Gastrocnemius medialis (tissue), 4 donors: Measurements from ENCODE around the gene EXTL1. TPM values are rescaled to one million over a fixed set of nuclear protein-coding genes. Genes with fewer than 3 reads are reported as not detected.

ENCODE experiments used
- ATAC-seq, 2 donors: fragments of 150-250 bp; one replicate each; pipeline ENCODE4 v1.9.1; 2016
- DNase-seq, 2 donors: peaks; one replicate each; pipeline ENCODE4 v3.0.0-alpha.2; 2019
- H3K27ac ChIP-seq, 4 donors: fragments of 200-600 bp; sonication (generic); 1 replicate in 1 of 4; 2 replicates in 3 of 4; pipeline ENCODE4 v1.5.1; 2016 to 2018; ENCODE audit warnings: mild to moderate bottlenecking in 2 of 4, moderate library complexity in 1 of 4
- H3K27me3 ChIP-seq, 3 donors: fragments of 200-600 bp; sonication (generic) in 2 of 3; 1 replicate in 1 of 3; 2 replicates in 2 of 3; pipeline versions ENCODE4 v1.5.1 to v1.6.0; 2016 to 2019; ENCODE audit warnings: mild to moderate bottlenecking in 1 of 3, moderate library complexity in 1 of 3
- H3K36me3 ChIP-seq, 2 donors: fragments of 200-600 bp; sonication (generic) in 1 of 2; one replicate each; pipeline ENCODE4 v1.5.1; 2017 to 2018
- H3K4me1 ChIP-seq, 2 donors: fragments of 200-600 bp; sonication (generic) in 1 of 2; one replicate each; pipeline ENCODE4 v1.5.1; 2016 to 2017; ENCODE audit warnings: mild to moderate bottlenecking in 2 of 2
- H3K4me3 ChIP-seq, 4 donors: fragments of 200-600 bp; sonication (generic) in 3 of 4; 1 replicate in 1 of 4; 2 replicates in 3 of 4; pipeline ENCODE4 v1.5.1; 2016 to 2019; ENCODE audit warnings: mild to moderate bottlenecking in 2 of 4
- H3K9me3 ChIP-seq, 3 donors: fragments of 200-600 bp; sonication (generic) in 2 of 3; 1 replicate in 1 of 3; 2 replicates in 2 of 3; pipeline ENCODE4 v1.5.1; 2016 to 2019
- POLR2A ChIP-seq, 2 donors: fragments of 450-650 bp; IDR thresholded peaks; one replicate each; pipeline ENCODE4 v1.6.1; 2017; ENCODE audit warnings: antibody characterized with exemption in 2 of 2, mild to moderate bottlenecking in 2 of 2, moderate library complexity in 2 of 2
- in situ Hi-C, 4 donors: fragments of 200-750 bp; cut with MboI; loops; one replicate each; pipeline versions ENCODE4 v1.15.0 to v1.8.0; 2017; ENCODE audit warnings: low sequenced_read_pairs in 4 of 4
- intact Hi-C: fragments of 100-400 bp; cut with DNase I; formaldehyde crosslinking; loops from one replicate; pipeline ENCODE4 v1.15.1; 2023; ENCODE audit warnings: low total_unique reads
- total RNA-seq, 4 donors: library from RNA; depleted of rRNA; stranded (reverse); fragments of >200 nt; gene quantifications; one replicate each; pipeline versions ENCODE4 v1.1.0 to v1.2.3, GENCODE V29; 2016
- TF ChIP-seq, protein P1 (sequence below), 5 experiments: fragments of 450-650 bp in 3 of 5; fragments of 200-600 bp in 2 of 5; sonication (generic) in 2 of 5; IDR thresholded peaks in 4 of 5; conservative IDR thresholded peaks in 1 of 5; 1 replicate in 4 of 5; 2 replicates in 1 of 5; pipeline ENCODE4 v1.5.1; 2016 to 2019; ENCODE audit warnings: antibody characterized with exemption in 5 of 5, mild to moderate bottlenecking in 3 of 5, moderate library complexity in 3 of 5

Gene EXTL1
- total RNA-seq, 4 donors from 2014 or later: 0.33 to 0.95 TPM; not detected in 2

DNA sequence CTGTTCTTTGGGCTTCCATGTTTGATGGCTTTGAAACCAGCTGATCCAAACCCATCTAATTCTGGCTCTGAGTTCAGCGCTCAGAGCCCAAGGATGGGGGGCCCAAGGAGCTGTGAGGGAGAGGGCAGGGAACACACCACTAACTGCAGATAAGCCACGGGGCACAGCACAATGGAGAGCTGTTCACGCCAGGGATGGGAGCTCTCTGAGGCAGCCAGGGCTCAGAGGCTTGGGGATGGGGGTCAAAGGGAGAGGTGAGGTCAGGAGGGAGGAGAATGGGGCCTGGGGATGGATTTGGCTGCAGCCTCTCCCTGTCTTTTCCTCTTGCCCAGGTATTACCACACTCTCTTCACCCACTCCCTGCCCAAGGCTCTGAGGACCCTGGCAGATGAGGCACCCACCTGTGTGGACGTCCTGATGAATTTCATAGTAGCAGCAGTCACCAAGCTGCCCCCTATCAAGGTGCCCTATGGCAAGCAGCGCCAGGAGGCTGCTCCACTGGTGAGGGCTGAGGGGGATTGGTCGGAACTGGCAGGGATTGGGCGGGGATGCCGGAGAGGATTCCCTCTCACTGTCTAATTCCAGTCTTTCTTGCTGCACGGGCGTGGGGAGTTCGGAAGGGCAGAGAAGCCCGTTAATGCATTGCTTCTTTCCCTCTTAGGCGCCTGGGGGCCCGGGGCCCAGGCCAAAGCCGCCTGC is 13.1 kb downstream of the EXTL1 start:
- H3K4me3 ChIP-seq: peak overlapping the region; percentile 77 to 91 (median 86)
- peaks cover 33% of the 10 kb centered on the region in 2 donors for H3K4me1 ChIP-seq
- intact Hi-C loops (loop anchor here (5.0 kb wide), 3 partner anchors 78 to 198 kb away; partner anchors contain the start of genes CEP85 and PDIK1L), in situ Hi-C loops (loop anchor here in 2 of 4 donors (10.0 to 25.0 kb wide), 2 partner anchors 110 to 128 kb away; partner anchors contain the start of genes C1orf232 (in 1 of the 2), FAM110D (in 1 of the 2), ZNF593 (in 1 of the 2) and ZNF593OS (in 1 of the 2))
- H3K27ac ChIP-seq: peak overlapping the region; percentile 91 to 99 (median 98)
- no peak for TF ChIP-seq POLR2A (IDR thresholded peaks at IDR 0.05)
- TF ChIP-seq, protein P1, sequence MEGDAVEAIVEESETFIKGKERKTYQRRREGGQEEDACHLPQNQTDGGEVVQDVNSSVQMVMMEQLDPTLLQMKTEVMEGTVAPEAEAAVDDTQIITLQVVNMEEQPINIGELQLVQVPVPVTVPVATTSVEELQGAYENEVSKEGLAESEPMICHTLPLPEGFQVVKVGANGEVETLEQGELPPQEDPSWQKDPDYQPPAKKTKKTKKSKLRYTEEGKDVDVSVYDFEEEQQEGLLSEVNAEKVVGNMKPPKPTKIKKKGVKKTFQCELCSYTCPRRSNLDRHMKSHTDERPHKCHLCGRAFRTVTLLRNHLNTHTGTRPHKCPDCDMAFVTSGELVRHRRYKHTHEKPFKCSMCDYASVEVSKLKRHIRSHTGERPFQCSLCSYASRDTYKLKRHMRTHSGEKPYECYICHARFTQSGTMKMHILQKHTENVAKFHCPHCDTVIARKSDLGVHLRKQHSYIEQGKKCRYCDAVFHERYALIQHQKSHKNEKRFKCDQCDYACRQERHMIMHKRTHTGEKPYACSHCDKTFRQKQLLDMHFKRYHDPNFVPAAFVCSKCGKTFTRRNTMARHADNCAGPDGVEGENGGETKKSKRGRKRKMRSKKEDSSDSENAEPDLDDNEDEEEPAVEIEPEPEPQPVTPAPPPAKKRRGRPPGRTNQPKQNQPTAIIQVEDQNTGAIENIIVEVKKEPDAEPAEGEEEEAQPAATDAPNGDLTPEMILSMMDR (IDR thresholded peaks at IDR 0.05 in 4 of 5, conservative IDR thresholded peaks at IDR 0.05 in 1 of 5): no peak
- ATAC-seq: no peak
- DNase-seq: no peak
- no peaks in the 10 kb centered on the region for H3K9me3 ChIP-seq
- H3K27me3 ChIP-seq: no peaks in the 10 kb centered on the region
- no peaks in the 10 kb centered on the region for H3K36me3 ChIP-seq

DNA sequence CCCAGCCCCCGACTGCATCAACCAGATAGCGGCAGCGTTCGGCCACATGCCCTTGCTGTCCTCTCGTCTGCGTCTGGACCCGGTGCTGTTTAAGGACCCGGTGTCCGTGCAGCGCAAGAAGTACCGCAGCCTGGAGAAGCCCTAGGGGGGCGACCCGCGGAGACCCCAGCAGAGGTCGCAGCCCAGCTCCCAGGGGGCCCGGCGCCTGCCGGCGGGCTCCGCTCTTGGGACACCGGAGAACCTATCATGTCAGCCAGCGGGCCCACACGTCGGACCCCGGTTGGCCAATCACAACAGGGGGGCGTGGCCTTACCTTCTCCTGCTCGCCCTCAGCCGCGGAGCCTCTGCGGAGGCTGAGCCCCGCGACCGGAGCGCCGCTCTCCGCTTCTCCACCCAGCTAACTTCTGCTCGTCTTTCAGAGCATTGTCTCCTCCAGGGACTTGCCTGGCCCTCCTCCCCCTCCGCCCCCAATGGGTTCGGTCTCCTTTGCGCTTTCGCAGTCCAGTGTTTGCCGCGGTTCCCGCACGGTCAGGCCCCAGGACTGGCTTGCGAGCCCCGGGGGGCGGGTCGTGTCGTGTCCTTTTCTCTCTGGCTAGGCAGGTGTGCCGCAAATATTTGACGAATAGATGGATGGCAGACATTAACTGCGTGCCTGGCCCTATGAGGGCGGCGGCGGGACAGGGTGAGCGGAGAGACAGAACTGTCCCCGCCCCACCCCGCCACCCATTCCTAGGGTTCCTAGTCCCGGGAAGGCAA is 13.8 kb downstream of the EXTL1 start:
- ATAC-seq (peak; percentile 48 to 58), DNase-seq (peak; percentile 95 to 97)
- H3K27ac ChIP-seq: peak overlapping the region; percentile 91 to 99 (median 98)
- peak overlapping the region; percentile 77 to 91 (median 86) for H3K4me3 ChIP-seq
- H3K4me1 ChIP-seq: peaks cover 33% of the 10 kb centered on the region in 2 donors
- H3K36me3 ChIP-seq: no peaks in the 10 kb centered on the region
- intact Hi-C loops: loop anchor here (5.0 kb wide), 3 partner anchors 77 to 197 kb away; partner anchors contain the start of genes CEP85 and PDIK1L
- no peaks in the 10 kb centered on the region for H3K27me3 ChIP-seq
- peak; percentile 99 for TF ChIP-seq POLR2A (IDR thresholded peaks at IDR 0.05)
- TF ChIP-seq, protein P1 (IDR thresholded peaks at IDR 0.05 in 4 of 5, conservative IDR thresholded peaks at IDR 0.05 in 1 of 5): peak in 2 of 5 experiments; percentile 8 to 32
- H3K9me3 ChIP-seq: no peaks in the 10 kb centered on the region
- in situ Hi-C loops: loop anchor here in 2 of 4 donors (10.0 to 25.0 kb wide), 2 partner anchors 109 to 127 kb away; partner anchors contain the start of genes C1orf232 (in 1 of the 2), FAM110D (in 1 of the 2), ZNF593 (in 1 of the 2) and ZNF593OS (in 1 of the 2)

DNA sequence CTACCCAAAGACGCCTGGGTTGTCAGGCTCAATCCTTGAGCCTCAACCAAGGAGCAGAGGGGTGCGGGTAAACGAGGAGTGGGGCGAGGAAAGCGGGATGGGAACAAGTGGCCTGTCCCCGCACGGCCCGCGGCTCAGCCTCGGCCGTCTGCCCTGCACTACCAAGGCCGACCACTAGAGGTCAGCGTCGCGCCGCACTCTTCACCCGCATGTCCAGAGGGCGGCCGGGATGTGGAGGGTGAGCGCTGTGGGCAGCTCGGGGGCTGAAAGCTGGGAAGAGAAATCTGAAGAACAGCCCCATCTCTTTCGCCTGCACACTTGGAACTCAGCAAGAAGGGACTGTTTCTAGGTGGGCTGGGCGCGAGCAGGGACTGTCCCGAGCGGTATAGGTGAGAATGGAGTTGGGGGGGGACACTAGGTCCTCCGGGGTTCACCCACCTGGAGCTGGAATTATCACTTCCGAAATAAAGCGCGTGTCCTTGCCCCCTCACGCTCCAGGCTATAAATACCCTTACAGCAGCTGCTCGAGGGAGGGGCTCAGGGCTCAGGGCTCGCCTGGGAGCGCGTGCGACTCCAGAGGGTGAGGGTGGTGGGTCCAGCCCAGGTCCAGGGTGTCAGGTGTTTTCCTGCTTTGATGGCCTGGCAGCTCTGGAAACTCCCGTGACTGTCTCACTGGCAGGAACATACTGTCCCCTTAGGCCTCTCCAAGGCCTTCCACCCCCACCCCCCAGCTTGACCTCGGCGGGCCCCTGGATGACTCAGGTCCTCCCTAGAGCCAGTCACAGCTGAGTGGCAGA is 14.6 kb downstream of the EXTL1 start:
- Histone ChIP-seq H3K9me3 (no peaks in the 10 kb centered on the region), H3K4me3 (peak overlapping the region; percentile 77 to 91 (median 86)), H3K4me1 (peaks cover 33% of the 10 kb centered on the region in 2 donors), H3K27ac (peak overlapping the region; percentile 91 to 99 (median 98)), H3K36me3 (no peaks in the 10 kb centered on the region), H3K27me3 (no peaks in the 10 kb centered on the region)
- ATAC-seq: peak; percentile 65 to 69
- DNase-seq: peak; percentile 96 to 99
- TF ChIP-seq, protein P1 (IDR thresholded peaks at IDR 0.05 in 4 of 5, conservative IDR thresholded peaks at IDR 0.05 in 1 of 5): peak; percentile 99 to 100 (median 100)
- TF ChIP-seq POLR2A (IDR thresholded peaks at IDR 0.05): peak; percentile 42 to 73
- intact Hi-C loops (loop anchor here (1.0 to 5.0 kb wide), 7 partner anchors 36 to 196 kb away; partner anchors contain the start of genes CEP85 and PDIK1L), in situ Hi-C loops (loop anchor here in 2 of 4 donors (10.0 to 25.0 kb wide), 2 partner anchors 109 to 126 kb away; partner anchors contain the start of genes C1orf232 (in 1 of the 2), FAM110D (in 1 of the 2), ZNF593 (in 1 of the 2) and ZNF593OS (in 1 of the 2))
